T-cell (primary cell): ENCODE data around the gene HSPA14. TPM values are rescaled to one million over a fixed set of nuclear protein-coding genes. Genes with fewer than 3 reads are reported as not detected.
"Not testable (repeated sequence)": the region's sequence is repeated elsewhere in the genome, so short reads cannot be mapped to it uniquely, and the experiment has no call there.

Experiments
- ATAC-seq, 4 experiments: fragments of 200-7000 bp in 3 of 4; fragments of 150-1000 bp in 1 of 4; cut with Tn5 transposase; replicated peaks in 1 of 4; 1 replicate in 3 of 4; 2 replicates in 1 of 4; pipeline ENCODE4 v1.10.0; 2021; ENCODE audit warnings: moderate library complexity in 3 of 4, mild to moderate bottlenecking in 2 of 4, moderate number of reproducible peaks in 1 of 4
- CTCF ChIA-PET, 2 donors: fragments of 300-600 bp; sonication (Branson Sonifier 250); formaldehyde crosslinking; loops; one replicate each; lab custom pipeline; 2022; ENCODE audit warnings: antibody characterized with exemption in 2 of 2; lab: Charles Lee
- POLR2A ChIA-PET, 2 donors: fragments of 300-600 bp; sonication (Branson Sonifier 250); formaldehyde crosslinking; loops; one replicate each; lab custom pipeline; 2022; ENCODE audit warnings: antibody characterized with exemption in 2 of 2; lab: Charles Lee
- DNase-seq, 35 experiments: peaks; one replicate each; pipeline versions ENCODE4 v3.0.0 to v3.0.0-alpha.2; 2013 to 2023
- H3K27ac ChIP-seq: one replicate; pipeline ENCODE4 v1.5.1; 2013; ENCODE audit warnings: low read length
- H3K27me3 ChIP-seq, 2 experiments: replicated peaks in 1 of 2; 1 replicate in 1 of 2; 2 replicates in 1 of 2; pipeline versions ENCODE4 v1.6.1 to v1.7.0; 2013; ENCODE audit warnings: low read length in 1 of 2, mixed read lengths in 1 of 2; ENCODE audit not compliant: control insufficient read depth in 2 of 2, insufficient read depth in 2 of 2; ENCODE audit errors: extremely low read depth in 1 of 2
- H3K36me3 ChIP-seq, 2 donors: 1 replicate in 1 of 2; 2 replicates in 1 of 2; pipeline versions ENCODE4 v1.6.1 to v1.7.0; 2013; ENCODE audit warnings: low read length in 1 of 2; ENCODE audit not compliant: control insufficient read depth in 2 of 2, insufficient read depth in 1 of 2; ENCODE audit errors: extremely low read depth in 1 of 2
- H3K4me1 ChIP-seq, 2 experiments: 1 replicate in 1 of 2; 2 replicates in 1 of 2; pipeline versions ENCODE4 v1.6.1 to v1.7.0; 2013; ENCODE audit warnings: low read length in 2 of 2, mixed read lengths in 1 of 2; ENCODE audit not compliant: insufficient read depth in 2 of 2, control insufficient read depth in 1 of 2; ENCODE audit errors: extremely low read depth in 1 of 2
- H3K4me3 ChIP-seq, 2 donors: 1 replicate in 1 of 2; 2 replicates in 1 of 2; pipeline versions ENCODE4 v1.5.1 to v1.7.0; 2013; ENCODE audit warnings: mild to moderate bottlenecking in 2 of 2, low read length in 1 of 2, moderate library complexity in 1 of 2; ENCODE audit not compliant: control insufficient read depth in 1 of 2; ENCODE audit errors: extremely low read depth in 1 of 2
- H3K9me3 ChIP-seq: 2 replicates; pipeline ENCODE4 v1.7.0; 2013
- H3K27ac Mint-ChIP-seq, 2 donors: one replicate each; pipeline ENCODE4 v1.8.0; 2020 to 2021; ENCODE audit warnings: mild to moderate bottlenecking in 2 of 2, mixed read lengths in 2 of 2
- H3K27me3 Mint-ChIP-seq, 2 donors: one replicate each; pipeline ENCODE4 v1.8.0; 2021 to 2022; ENCODE audit warnings: mixed read lengths in 2 of 2
- H3K36me3 Mint-ChIP-seq: one replicate; pipeline ENCODE4 v1.8.0; 2021; ENCODE audit warnings: mixed read lengths
- H3K4me1 Mint-ChIP-seq, 3 donors: one replicate each; pipeline ENCODE4 v1.8.0; 2020 to 2022; ENCODE audit warnings: mixed read lengths in 3 of 3, mild to moderate bottlenecking in 1 of 3
- H3K4me3 Mint-ChIP-seq, 3 donors: one replicate each; pipeline ENCODE4 v1.8.0; 2020 to 2022; ENCODE audit warnings: mild to moderate bottlenecking in 3 of 3, mixed read lengths in 3 of 3, moderate library complexity in 3 of 3
- H3K9me3 Mint-ChIP-seq, 3 donors: one replicate each; pipeline ENCODE4 v1.8.0; 2020 to 2022; ENCODE audit warnings: mixed read lengths in 3 of 3
- WGBS: methylation state at CpG from one replicate; pipeline ENCODE4 v1.1.5; 2013; ENCODE audit warnings: missing lambda C conversion rate; ENCODE audit not compliant: insufficient coverage; 5-methylcytosine and 5-hydroxymethylcytosine counted together
- total RNA-seq, 35 experiments: library from RNA in 6 of 35; stranded (reverse) in 6 of 35; fragments of 120-200 nt in 1 of 35; gene quantifications; one replicate each; pipeline versions ENCODE4 v1.2.1 to v1.2.4 and lab custom pipeline; 2013 to 2026

The HSPA14 gene
- total RNA-seq, 5 donors from 2014 or later (not counting 1 experiment from before 2014, with no cell fraction given): 13.0 to 19.5 (median 15.0) TPM

GRCh38 chr10:14859043-14859442, 20.9 kb downstream of the HSPA14 start:
- ATAC-seq: no peak
- Mint-ChIP-seq H3K4me3 (no peak overlapping the region), H3K27ac (no peak overlapping the region), H3K36me3 (peaks cover 52% of the 10 kb centered on the region), H3K9me3 (no peaks in the 10 kb centered on the region), H3K27me3 (no peaks in the 10 kb centered on the region), H3K4me1 (peaks cover 0 to 3% (median 0%) of the 10 kb centered on the region in 3 donors)
- no CpG with 5 or more reads among the region's 5 CpGs for WGBS
- H3K4me1 ChIP-seq: no peaks in the 10 kb centered on the region
- no peaks in the 10 kb centered on the region for H3K27me3 ChIP-seq
- no peak for DNase-seq
- no peak overlapping the region for H3K27ac ChIP-seq
- H3K9me3 ChIP-seq: no peaks in the 10 kb centered on the region
- no peak overlapping the region for H3K4me3 ChIP-seq
- ChIA-PET POLR2A (interaction anchor here in 1 of 2 donors (0.6 to 1.8 kb wide), 2 partner anchors 10 to 14 kb away, joined by 3 to 6 read pairs; no protein-coding TSS in a partner anchor), CTCF (interaction anchor here (0.5 to 0.7 kb wide), 2 partner anchors 284 to 931 kb away, joined by 3 to 4 read pairs; no protein-coding TSS in a partner anchor)
- H3K36me3 ChIP-seq: peaks cover 0 to 43% of the 10 kb centered on the region in 2 donors

DNA sequence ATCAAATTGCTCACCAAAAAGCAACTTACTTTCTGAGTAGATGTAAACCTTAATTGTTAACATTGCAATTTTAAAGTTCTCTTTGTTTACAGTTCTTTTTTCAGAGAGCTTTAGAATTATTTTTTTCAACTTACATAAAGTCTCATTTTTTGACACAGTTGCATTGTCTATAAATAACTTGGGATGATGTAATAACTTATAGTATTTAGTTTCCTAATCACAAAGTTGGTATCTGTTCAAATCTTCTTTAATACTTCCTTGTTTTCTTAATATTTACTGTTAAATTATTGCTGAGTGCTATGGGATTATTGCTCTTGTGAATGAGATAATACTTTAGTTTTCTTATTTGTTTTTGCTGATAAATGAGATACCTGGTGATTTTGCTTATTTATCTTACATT, 21.7 kb downstream of the HSPA14 start:
- DNase-seq (no peak), ATAC-seq (no peak)
- Mint-ChIP-seq H3K4me3 (no peak overlapping the region), H3K27ac (no peak overlapping the region), H3K27me3 (no peaks in the 10 kb centered on the region), H3K36me3 (peaks cover 49% of the 10 kb centered on the region), H3K4me1 (peaks cover 0 to 3% (median 0%) of the 10 kb centered on the region in 3 donors), H3K9me3 (no peaks in the 10 kb centered on the region)
- no peaks in the 10 kb centered on the region for H3K9me3 ChIP-seq
- H3K27ac ChIP-seq: no peak overlapping the region
- H3K27me3 ChIP-seq: no peaks in the 10 kb centered on the region
- POLR2A ChIA-PET: interaction anchor here (0.6 to 0.7 kb wide), 2 partner anchors 9 to 23 kb away, joined by 3 read pairs; no protein-coding TSS in a partner anchor
- H3K4me3 ChIP-seq: no peak overlapping the region
- CTCF ChIA-PET: no interaction called here
- peaks cover 0 to 37% of the 10 kb centered on the region in 2 donors for H3K36me3 ChIP-seq
- no peaks in the 10 kb centered on the region for H3K4me1 ChIP-seq

DNA sequence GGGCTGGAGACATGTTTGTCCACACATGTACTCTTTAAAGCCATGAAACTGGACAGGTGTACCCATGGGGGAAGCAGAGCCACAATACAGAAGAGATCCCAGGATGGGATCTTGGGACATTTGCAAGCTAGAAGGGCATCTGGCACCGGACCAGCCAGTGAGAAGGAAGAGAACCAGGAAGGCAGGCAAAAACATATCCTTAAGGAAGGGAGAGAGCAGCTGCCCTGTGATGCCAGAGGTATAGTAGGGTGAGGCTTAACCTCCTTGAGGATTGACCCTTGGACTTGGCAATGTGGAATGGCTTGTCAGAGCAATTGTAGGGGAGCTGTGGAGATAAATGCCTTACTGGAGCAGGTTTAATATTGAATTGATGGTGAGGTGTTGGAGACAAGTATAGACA, 22.7 kb downstream of the HSPA14 start:
- Mint-ChIP-seq H3K9me3 (no peaks in the 10 kb centered on the region), H3K36me3 (peaks cover 49% of the 10 kb centered on the region), H3K4me1 (peaks cover 0 to 3% (median 2%) of the 10 kb centered on the region in 3 donors), H3K27me3 (no peaks in the 10 kb centered on the region), H3K27ac (no peak overlapping the region), H3K4me3 (no peak overlapping the region)
- H3K27me3 ChIP-seq: no peaks in the 10 kb centered on the region
- ChIA-PET CTCF (no interaction called here), POLR2A (no interaction called here)
- no peaks in the 10 kb centered on the region for H3K4me1 ChIP-seq
- DNase-seq (no peak), ATAC-seq (no peak)
- H3K9me3 ChIP-seq: no peaks in the 10 kb centered on the region
- peaks cover 0 to 36% of the 10 kb centered on the region in 2 donors for H3K36me3 ChIP-seq
- WGBS: 100% methylated on average over 1 of the region's 1 CpG
- no peak overlapping the region for H3K27ac ChIP-seq
- no peak overlapping the region for H3K4me3 ChIP-seq

DNA sequence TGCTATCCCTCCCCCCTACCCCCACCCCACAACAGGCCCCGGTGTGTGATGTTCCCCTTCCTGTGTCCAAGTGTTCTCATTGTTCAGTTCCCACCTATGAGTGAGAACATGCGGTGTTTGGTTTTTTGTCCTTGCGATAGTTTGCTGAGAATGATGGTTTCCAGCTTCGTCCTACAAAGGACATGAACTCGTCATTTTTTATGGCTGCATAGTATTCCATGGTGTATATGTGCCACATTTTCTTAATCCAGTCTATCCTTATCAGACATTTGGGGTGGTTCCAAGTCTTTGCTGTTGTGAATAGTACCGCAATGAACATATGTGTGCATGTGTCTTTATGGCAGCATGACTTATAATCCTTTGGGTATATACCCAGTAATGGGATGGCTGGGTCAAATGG, 26.4 kb downstream of the HSPA14 start:
- H3K4me1 Mint-ChIP-seq, H3K27me3 ChIP-seq, H3K9me3 Mint-ChIP-seq, DNase-seq, H3K27ac ChIP-seq, H3K4me3 Mint-ChIP-seq, H3K27me3 Mint-ChIP-seq, H3K4me3 ChIP-seq, H3K4me1 ChIP-seq, H3K27ac Mint-ChIP-seq, ATAC-seq, POLR2A ChIA-PET, H3K9me3 ChIP-seq: not testable (repeated sequence)
- H3K36me3 Mint-ChIP-seq: peaks cover 39% of the 10 kb centered on the region
- WGBS: no CpG with 5 or more reads among the region's 6 CpGs
- H3K36me3 ChIP-seq: peaks cover 0 to 43% of the 10 kb centered on the region in 2 donors
- CTCF ChIA-PET: interaction anchor here in 1 of 2 donors (0.6 kb wide), 1 partner anchor 541 kb away, joined by 3 read pairs; no protein-coding TSS in a partner anchor

DNA sequence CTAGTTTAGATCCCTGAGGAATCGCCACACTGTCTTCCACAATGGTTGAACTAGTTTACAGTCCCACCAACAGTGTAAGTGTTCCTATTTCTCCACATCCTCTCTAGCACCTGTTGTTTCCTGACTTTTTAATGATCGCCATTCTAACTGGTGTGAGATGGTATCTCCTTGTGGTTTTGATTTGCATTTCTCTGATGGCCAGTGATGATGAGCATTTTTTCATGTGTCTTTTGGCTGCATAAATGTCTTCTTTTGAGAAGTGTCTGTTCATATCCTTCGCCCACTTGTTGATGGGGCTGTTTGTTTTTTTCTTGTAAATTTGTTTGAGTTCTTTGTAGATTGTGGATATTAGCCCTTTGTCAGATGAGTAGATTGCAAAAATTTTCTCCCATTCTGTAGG, 26.8 kb downstream of the HSPA14 start:
- H3K27ac ChIP-seq, H3K4me3 Mint-ChIP-seq, CTCF ChIA-PET, H3K27me3 ChIP-seq, H3K4me1 Mint-ChIP-seq, H3K27ac Mint-ChIP-seq, H3K9me3 Mint-ChIP-seq, H3K9me3 ChIP-seq, ATAC-seq, H3K4me1 ChIP-seq, H3K27me3 Mint-ChIP-seq, POLR2A ChIA-PET, DNase-seq, H3K4me3 ChIP-seq: not testable (repeated sequence)
- peaks cover 0 to 47% of the 10 kb centered on the region in 2 donors for H3K36me3 ChIP-seq
- peaks cover 43% of the 10 kb centered on the region for H3K36me3 Mint-ChIP-seq
- WGBS: no CpG with 5 or more reads among the region's 3 CpGs

GRCh38 chr10:14873090-14873760, 35.1 kb downstream of the HSPA14 start:
- Histone ChIP-seq H3K4me1 (peaks cover 3 to 5% of the 10 kb centered on the region in 2 experiments), H3K36me3 (peaks cover 0 to 20% of the 10 kb centered on the region in 2 donors), H3K27ac (no peak overlapping the region), H3K9me3 (no peaks in the 10 kb centered on the region), H3K27me3 (no peaks in the 10 kb centered on the region), H3K4me3 (no peak overlapping the region)
- H3K4me1 Mint-ChIP-seq: peaks cover 16 to 21% (median 18%) of the 10 kb centered on the region in 3 donors
- ATAC-seq (no peak), DNase-seq (no peak)
- no peak overlapping the region for H3K4me3 Mint-ChIP-seq
- H3K27me3 Mint-ChIP-seq: no peaks in the 10 kb centered on the region
- CTCF ChIA-PET: no interaction called here
- no CpG with 5 or more reads among the region's 2 CpGs for WGBS
- peaks cover 16% of the 10 kb centered on the region for H3K36me3 Mint-ChIP-seq
- POLR2A ChIA-PET: interaction anchor here in 1 of 2 donors (1.0 kb wide), 1 partner anchor 17 kb away, joined by 3 read pairs; no protein-coding TSS in a partner anchor
- no peak overlapping the region for H3K27ac Mint-ChIP-seq
- no peaks in the 10 kb centered on the region for H3K9me3 Mint-ChIP-seq
